ENCODE results near the gene USP36. TPM values are rescaled to one million over a fixed set of nuclear protein-coding genes. Genes with fewer than 3 reads are reported as not detected.
"Not testable (repeated sequence)": the region's sequence is repeated elsewhere in the genome, so short reads cannot be mapped to it uniquely, and the experiment has no call there.

Gene USP36
- total RNA-seq, 1 donor from 2014 or later, result 36.4 TPM

DNA sequence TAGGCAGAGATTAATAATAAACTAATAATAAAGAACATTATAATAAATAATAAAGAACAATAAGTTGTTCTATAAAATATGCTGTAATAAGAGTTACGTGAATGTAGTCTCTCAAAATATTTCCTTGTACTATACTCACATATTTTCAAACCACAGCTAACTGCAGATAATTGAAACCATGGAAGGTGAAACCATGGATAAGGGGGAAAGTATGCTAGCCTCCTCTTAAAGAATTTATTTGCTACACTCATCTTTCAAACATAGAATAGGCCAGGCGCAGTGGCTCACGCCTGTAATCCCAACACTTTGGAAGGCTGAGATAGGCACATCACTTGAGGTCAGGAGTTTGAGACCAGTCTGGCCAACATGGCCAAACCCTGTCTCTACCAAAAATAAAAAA, 77.1 kb downstream of the USP36 start:
- H3K4me3 ChIP-seq (ENCODE audit: low read depth, low read length), result no peak overlapping the region
- TF ChIP-seq, protein P1, sequence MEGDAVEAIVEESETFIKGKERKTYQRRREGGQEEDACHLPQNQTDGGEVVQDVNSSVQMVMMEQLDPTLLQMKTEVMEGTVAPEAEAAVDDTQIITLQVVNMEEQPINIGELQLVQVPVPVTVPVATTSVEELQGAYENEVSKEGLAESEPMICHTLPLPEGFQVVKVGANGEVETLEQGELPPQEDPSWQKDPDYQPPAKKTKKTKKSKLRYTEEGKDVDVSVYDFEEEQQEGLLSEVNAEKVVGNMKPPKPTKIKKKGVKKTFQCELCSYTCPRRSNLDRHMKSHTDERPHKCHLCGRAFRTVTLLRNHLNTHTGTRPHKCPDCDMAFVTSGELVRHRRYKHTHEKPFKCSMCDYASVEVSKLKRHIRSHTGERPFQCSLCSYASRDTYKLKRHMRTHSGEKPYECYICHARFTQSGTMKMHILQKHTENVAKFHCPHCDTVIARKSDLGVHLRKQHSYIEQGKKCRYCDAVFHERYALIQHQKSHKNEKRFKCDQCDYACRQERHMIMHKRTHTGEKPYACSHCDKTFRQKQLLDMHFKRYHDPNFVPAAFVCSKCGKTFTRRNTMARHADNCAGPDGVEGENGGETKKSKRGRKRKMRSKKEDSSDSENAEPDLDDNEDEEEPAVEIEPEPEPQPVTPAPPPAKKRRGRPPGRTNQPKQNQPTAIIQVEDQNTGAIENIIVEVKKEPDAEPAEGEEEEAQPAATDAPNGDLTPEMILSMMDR (conservative IDR thresholded peaks at IDR 0.05; ENCODE audit: low read depth, low read length), result no peak
- no peak for DNase-seq (ENCODE audit: low read depth)

DNA sequence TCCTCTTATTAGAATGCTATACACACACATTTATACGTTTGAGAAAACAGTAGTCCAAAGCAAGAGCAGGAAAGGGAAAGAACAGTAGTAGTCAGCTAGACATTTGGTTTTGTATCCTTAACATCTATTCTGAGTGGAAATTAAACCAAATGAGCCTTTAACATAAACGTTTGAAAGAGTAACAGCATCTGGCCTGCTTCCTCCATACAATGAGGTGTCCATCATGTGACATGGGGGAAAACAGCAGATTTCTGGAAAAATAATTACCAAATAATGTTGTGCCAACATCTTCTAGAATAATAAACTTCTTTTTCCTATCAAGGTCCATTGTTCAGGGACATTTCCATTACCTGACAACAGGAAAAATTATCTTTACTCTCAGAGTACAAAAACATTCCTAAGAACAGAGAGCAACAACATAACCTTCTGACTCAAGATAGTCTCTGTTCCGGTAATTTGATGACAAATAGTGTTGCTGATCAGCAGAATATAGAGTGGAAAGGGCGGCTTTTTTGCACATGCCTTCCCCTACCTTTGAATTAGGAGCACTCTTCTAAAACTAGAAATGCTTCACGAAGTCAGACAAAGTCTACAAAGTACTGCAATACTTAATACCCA, 78.7 kb downstream of the USP36 start:
- TF ChIP-seq, protein P1 (conservative IDR thresholded peaks at IDR 0.05; ENCODE audit: low read depth, low read length), result no peak
- DNase-seq (ENCODE audit: low read depth), result no peak
- H3K4me3 ChIP-seq (ENCODE audit: low read depth, low read length), result no peak overlapping the region

DNA sequence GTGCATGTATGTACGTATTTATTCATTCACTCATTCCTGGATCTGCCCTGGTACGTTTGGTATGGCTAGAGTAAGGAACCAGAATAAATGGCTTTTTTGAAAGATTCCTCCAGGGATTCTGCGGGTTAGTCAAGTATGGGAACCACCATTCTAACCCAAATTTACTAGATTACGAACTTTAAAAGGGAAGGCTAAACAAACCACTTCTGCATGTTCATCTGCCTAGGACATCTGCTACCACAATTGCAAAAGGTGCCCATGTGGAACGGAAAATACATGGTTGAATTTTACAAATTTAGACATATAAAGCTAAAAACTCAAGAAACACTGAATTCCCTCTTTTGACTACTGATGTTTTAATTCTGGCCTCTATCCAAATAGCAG, 80.7 kb downstream of the USP36 start:
- DNase-seq (ENCODE audit: low read depth), result no peak
- H3K4me3 ChIP-seq (ENCODE audit: low read depth, low read length), result no peak overlapping the region
- TF ChIP-seq, protein P1 (conservative IDR thresholded peaks at IDR 0.05; ENCODE audit: low read depth, low read length), result no peak

DNA sequence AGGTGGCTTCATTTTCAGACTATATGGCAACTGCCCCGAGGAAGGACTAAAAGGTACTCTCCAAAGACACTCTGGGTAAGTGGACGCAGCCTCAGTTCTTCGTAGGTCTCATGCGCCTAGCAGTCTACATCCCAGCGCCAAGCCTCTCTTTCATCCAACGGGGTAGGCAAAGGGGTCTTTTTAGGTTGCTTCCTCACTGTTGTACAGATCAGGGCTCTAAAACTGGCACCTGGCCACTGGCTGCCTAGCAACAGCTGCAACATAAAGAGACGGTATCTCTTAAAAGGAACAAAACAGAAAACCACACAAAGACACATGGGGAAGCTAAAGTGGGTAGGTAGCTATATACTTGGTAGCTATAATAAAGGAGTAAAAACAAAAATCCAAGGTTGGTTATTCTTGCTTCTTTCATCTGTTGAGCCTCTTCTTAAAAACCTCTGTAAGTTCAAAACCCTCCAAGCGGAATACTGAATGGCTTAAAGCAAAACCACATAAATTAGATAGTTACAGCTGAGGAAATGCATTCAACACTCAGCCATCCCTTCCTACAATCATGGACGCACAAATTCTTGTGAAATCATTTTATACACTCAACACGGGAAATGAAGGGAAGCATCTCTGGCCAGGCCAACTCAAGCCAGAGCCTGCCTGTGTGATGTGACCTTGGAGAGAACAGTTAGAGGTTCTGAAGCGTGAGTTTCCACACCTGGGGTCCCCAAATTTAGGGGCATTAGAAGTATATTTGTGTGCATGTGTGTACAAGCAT, 81.2 kb downstream of the USP36 start:
- TF ChIP-seq, protein P1 (conservative IDR thresholded peaks at IDR 0.05; ENCODE audit: low read depth, low read length), result no peak
- DNase-seq (ENCODE audit: low read depth), result no peak
- no peak overlapping the region for H3K4me3 ChIP-seq (ENCODE audit: low read depth, low read length)

DNA sequence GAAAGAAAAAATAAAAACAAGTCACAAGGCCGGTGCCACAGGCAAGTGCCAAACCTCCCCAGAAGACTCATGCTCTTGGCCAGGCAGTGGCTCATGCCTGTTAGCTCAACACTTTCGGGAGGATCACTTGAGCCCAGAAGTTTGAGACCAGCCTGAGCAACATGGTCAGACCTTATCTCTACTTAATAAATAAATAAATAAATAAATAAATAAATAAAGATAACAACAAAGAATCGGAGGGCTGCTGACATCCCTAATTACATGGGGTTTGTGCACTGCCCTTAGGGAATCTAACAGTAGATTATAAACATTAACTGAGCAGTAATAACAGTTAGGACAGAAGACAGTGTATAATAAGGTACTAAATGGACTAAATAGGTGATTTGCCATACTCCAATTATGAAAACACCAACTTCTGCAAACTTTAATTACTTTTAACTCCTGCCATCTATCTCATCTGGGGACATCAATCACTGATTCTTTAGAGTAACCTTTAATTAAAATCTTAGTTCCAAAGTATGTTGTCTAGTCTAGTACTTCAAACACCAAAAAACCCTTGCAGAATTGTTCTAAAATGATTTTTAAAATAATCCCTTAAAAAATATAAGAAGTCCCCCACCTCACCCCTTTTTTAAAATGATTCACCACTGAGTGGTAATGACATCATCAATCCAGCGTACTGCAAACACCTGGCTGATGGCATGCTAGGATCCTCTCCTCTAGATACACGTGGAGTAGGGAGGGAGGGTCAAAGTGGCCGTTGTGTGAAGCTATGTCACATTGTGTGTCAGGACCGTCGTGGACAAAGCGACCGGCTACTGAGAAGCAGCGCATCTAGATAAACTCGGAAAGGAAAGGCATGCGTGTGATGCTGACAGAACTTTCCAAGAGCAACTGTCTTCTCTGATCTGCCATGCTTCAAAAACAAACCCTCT, 87.0 kb downstream of the USP36 start:
- no peak overlapping the region for H3K4me3 ChIP-seq (ENCODE audit: low read depth, low read length)
- no peak for DNase-seq (ENCODE audit: low read depth)
- TF ChIP-seq, protein P1 (conservative IDR thresholded peaks at IDR 0.05; ENCODE audit: low read depth, low read length), result no peak

DNA sequence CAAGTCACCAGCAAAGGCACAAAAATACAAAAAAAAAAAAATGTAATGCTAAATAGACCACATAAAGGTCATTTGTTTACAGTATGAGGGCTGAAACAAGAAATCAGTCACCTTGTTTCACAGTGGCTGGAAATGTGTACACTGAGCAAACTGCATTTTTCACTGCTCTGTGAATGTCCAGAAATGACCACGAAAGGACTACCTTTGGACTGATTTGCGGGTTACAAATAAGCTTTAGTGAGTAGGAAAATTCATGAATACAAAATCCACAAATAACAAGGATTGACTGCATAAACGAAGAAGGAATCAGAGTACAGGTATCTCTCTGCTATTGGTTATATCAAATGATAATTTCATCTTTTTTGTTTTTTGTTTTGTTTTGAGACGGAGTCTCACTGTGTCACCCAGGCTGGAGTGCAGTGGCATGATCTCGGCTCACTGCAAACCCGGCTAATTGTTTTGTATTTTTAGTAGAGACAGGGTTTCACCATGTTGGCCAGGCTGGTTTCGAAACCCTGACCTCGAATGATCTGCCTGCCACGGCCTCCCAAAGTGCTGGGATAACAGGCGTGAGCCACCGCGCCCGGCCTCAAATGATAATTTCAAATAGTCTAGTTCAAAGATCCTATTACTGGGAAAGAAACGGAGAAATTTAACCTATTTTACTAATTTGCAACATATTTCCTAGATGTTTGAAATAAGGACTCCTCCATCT, 89.0 kb downstream of the USP36 start:
- no peak for DNase-seq (ENCODE audit: low read depth)
- no peak overlapping the region for H3K4me3 ChIP-seq (ENCODE audit: low read depth, low read length)
- TF ChIP-seq, protein P1 (conservative IDR thresholded peaks at IDR 0.05; ENCODE audit: low read depth, low read length), result no peak

DNA sequence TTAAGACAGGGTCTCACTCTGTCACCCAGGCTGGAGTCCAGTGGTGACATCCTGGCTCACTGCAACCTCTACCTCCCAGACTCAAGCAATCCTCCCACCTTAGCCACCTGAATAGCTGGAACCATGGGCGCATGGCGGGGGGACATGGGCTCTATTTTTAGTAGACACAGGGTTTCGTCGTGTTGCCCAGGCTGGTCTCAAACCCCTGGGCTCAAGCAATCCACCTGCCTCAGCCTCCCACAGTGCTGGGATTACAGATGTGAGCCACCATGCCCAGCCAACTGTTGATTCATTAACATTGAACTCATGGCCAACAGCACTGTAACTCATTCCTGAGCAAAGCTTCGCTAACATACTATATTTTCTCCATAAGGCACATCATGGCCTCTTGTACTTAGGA, 89.6 kb downstream of the USP36 start:
- not testable (repeated sequence) for H3K4me3 ChIP-seq (ENCODE audit: low read depth, low read length); DNase-seq (ENCODE audit: low read depth)

Data from epithelial cell of proximal tubule (primary cell).